Stimulated activated CD8-positive, alpha-beta memory T cell treated with anti-CD3 and anti-CD28 coated beads, Interleukin-2, amount 100 ng/mL, for 1 hour (primary cell): Measurements from ENCODE around the gene USP17L10.
"Not testable (repeated sequence)": the region's sequence is repeated elsewhere in the genome, so short reads cannot be mapped to it uniquely, and the experiment has no call there.

Source experiments
- DNase-seq, 2 donors: peaks; one replicate each; pipeline ENCODE4 v3.0.0-alpha.2; 2020; ENCODE audit warnings: low read depth in 2 of 2

The USP17L10 gene, protein sequence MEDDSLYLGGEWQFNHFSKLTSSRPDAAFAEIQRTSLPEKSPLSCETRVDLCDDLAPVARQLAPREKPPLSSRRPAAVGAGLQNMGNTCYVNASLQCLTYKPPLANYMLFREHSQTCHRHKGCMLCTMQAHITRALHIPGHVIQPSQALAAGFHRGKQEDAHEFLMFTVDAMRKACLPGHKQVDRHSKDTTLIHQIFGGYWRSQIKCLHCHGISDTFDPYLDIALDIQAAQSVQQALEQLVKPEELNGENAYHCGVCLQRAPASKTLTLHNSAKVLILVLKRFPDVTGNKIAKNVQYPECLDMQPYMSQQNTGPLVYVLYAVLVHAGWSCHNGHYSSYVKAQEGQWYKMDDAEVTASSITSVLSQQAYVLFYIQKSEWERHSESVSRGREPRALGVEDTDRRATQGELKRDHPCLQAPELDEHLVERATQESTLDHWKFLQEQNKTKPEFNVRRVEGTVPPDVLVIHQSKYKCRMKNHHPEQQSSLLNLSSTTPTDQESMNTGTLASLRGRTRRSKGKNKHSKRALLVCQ

DNA sequence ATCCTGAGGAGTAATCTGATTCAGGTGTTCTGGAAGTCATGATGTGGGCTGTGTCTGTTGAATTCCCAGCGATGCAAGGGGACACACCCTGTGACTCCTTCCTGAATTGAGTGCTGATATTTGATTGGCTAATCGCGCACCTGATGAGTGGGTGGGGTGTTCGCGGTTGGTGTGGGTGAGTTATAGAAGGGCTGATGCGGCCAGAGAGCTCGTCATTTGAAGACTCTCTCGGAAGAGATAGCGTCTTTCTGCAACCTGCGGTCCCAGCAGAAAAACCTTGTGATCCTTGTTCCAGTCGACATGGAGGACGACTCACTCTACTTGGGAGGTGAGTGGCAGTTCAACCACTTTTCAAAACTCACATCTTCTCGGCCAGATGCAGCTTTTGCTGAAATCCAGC is at the start of gene USP17L10:
Gene USP17L10, plus strand, starts transcription at position 301 of the 400 bp plus-strand sequence. Its CDS starts 0 bp downstream, at position 301.
- not testable (repeated sequence) for DNase-seq

DNA sequence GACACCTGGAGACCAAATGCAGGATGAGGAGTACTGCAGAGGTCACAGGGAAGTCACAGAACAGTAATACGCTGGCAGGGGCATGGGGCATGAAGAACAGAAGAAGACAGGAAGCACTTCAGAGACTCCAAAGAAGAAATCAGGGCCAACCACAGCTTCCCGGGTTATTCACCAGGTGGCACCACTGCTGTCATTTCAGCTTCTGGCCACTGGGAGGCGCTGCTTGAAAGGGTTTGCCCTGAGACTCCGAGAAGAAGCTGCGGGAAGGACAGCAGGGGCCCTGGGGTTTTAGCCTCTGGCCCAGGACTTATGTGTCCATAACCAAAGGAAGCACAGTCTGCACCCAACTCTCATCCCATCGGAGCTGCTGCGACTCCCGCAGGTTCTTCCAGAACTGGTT is 44.5 kb upstream of the USP17L10 start:
- DNase-seq, result not testable (repeated sequence)

DNA sequence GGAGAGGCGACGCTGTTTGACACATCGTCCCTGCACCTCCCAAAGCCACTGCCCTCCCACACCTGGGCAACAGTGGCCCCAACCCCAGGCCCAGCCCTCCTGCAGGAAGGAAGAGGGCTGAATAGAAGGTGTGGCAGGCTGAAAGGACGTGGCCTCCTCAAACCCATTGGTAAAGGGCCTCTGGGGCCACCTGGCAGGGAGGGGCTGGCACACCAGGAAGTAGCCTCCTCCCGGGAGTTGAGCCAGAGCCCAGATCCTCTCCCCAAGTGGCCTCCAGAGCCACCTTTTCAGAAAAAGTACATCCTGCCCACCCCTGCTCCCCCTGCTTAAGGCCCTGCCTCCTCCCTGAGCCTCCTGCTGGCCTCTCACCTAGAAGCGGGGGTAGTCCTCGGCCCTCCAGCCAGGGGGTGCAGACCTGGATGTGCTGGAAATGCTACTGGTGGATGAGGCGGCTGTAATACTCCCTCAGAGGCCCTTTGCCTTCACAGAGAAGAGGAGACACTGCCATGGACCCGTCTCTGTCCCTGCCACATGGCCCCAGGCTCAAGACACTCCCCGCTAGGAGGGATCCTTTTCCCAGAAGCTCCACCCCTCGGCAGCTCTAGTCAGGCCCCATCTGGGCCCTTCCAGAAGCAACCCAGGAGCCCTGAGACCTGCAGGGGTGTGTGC is 40.5 kb upstream of the USP17L10 start, which contains the start of gene FAM90A26:
Gene FAM90A26, plus strand, starts transcription at position 619 of the 669 bp plus-strand sequence. CDS start 2,764 bp downstream, outside the sequence.
- DNase-seq, result not testable (repeated sequence)

DNA sequence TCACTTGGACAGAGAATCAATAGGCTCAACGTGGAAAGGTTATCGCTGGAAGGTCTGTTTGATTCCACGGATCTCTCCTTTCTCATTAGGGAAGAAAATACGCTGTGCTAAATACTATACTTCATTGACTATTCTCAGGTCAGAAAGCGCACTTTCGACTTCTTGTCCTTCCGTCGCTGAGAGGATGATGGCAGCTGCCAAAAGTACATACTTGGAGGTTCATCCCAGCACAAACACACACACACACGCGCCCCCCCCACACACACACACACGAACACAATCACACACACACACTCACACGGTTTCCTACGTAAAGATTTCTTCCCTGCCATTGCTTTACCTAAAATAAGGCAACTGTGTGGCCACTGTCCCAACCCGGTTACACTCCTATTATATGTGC is 4.2 kb downstream of the USP17L10 start:
- not testable (repeated sequence) for DNase-seq

DNA sequence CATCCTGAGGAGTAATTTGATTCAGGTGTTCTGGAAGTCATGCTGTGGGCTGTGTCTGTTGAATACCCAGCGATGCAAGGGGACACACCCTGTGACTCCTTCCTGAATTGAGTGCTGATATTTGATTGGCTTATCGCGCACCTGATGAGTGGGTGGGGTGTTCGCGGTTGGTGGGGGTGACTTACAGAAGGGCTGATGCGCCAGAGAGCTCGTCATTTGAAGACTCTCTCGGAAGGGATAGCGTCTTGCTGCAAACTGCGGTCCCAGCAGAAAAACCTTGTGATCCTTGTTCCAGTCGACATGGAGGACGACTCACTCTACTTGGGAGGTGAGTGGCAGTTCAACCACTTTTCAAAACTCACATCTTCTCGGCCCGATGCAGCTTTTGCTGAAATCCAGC is 4.6 kb downstream of the USP17L10 start, which contains the start of gene USP17L11:
Gene USP17L11, plus strand, starts transcription at position 301 of the 400 bp plus-strand sequence. Its CDS starts 0 bp downstream, at position 301.
- DNase-seq, result not testable (repeated sequence)

DNA sequence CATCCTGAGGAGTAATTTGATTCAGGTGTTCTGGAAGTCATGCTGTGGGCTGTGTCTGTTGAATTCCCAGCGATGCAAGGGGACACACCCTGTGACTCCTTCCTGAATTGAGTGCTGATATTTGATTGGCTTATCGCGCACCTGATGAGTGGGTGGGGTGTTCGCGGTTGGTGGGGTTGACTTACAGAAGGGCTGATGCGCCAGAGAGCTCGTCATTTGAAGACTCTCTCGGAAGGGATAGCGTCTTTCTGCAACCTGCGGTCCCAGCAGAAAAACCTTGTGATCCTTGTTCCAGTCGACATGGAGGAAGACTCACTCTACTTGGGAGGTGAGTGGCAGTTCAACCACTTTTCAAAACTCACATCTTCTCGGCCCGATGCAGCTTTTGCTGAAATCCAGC is 9.4 kb downstream of the USP17L10 start, which contains the start of gene USP17L12:
Gene USP17L12, plus strand, starts transcription at position 301 of the 400 bp plus-strand sequence. Its CDS starts 0 bp downstream, at position 301.
- DNase-seq, result not testable (repeated sequence)

DNA sequence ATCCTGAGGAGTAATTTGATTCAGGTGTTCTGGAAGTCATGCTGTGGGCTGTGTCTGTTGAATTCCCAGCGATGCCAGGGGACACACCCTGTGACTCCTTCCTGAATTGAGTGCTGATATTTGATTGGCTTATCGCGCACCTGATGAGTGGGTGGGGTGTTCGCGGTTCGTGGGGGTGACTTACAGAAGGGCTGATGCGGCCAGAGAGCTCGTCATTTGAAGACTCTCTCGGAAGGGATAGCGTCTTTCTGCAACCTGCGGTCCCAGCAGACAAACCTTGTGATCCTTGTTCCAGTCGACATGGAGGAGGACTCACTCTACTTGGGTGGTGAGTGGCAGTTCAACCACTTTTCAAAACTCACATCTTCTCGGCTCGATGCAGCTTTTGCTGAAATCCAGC is 14.1 kb downstream of the USP17L10 start, which contains the start of gene USP17L13:
Gene USP17L13, plus strand, starts transcription at position 301 of the 400 bp plus-strand sequence. Its CDS starts 0 bp downstream, at position 301.
- not testable (repeated sequence) for DNase-seq

DNA sequence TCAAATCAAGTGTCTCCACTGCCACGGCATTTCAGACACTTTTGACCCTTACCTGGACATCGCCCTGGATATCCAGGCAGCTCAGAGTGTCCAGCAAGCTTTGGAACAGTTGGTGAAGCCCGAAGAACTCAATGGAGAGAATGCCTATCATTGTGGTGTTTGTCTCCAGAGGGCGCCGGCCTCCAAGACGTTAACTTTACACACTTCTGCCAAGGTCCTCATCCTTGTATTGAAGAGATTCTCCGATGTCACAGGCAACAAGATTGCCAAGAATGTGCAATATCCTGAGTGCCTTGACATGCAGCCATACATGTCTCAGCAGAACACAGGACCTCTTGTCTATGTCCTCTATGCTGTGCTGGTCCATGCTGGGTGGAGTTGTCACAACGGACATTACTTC is 19.8 kb downstream of the USP17L10 start:
- not testable (repeated sequence) for DNase-seq

DNA sequence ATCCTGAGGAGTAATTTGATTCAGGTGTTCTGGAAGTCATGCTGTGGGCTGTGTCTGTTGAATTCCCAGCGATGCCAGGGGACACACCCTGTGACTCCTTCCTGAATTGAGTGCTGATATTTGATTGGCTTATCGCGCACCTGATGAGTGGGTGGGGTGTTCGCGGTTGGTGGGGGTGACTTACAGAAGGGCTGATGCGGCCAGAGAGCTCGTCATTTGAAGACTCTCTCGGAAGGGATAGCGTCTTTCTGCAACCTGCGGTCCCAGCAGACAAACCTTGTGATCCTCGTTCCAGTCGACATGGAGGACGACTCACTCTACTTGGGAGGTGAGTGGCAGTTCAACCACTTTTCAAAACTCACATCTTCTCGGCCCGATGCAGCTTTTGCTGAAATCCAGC is 23.6 kb downstream of the USP17L10 start, which contains the start of gene USP17L15:
Gene USP17L15, plus strand, starts transcription at position 301 of the 400 bp plus-strand sequence. Its CDS starts 0 bp downstream, at position 301.
- DNase-seq, result not testable (repeated sequence)

DNA sequence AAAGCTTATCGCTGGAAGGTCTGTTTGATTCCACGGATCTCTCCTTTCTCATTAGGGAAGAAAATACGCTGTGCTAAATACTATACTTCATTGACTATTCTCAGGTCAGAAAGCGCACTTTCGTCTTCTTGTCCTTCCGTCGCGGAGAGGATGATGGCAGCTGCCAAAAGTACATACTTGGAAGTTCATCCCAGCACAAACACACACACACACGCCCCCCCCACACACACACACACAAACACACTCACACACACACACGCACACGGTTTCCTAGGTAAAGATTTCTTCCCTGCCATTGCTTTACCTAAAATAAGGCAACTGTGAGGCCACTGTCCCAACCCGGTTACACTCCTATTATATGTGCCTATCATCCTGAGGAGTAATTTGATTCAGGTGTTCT is 28.0 kb downstream of the USP17L10 start:
- not testable (repeated sequence) for DNase-seq

DNA sequence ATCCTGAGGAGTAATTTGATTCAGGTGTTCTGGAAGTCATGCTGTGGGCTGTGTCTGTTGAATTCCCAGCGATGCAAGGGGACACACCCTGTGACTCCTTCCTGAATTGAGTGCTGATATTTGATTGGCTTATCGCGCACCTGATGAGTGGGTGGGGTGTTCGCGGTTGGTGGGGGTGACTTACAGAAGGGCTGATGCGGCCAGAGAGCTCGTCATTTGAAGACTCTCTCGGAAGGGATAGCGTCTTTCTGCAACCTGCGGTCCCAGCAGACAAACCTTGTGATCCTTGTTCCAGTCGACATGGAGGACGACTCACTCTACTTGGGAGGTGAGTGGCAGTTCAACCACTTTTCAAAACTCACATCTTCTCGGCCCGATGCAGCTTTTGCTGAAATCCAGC is 33.1 kb downstream of the USP17L10 start, which contains the start of gene USP17L17:
Gene USP17L17, plus strand, starts transcription at position 301 of the 400 bp plus-strand sequence. Its CDS starts 0 bp downstream, at position 301.
- DNase-seq, result not testable (repeated sequence)

DNA sequence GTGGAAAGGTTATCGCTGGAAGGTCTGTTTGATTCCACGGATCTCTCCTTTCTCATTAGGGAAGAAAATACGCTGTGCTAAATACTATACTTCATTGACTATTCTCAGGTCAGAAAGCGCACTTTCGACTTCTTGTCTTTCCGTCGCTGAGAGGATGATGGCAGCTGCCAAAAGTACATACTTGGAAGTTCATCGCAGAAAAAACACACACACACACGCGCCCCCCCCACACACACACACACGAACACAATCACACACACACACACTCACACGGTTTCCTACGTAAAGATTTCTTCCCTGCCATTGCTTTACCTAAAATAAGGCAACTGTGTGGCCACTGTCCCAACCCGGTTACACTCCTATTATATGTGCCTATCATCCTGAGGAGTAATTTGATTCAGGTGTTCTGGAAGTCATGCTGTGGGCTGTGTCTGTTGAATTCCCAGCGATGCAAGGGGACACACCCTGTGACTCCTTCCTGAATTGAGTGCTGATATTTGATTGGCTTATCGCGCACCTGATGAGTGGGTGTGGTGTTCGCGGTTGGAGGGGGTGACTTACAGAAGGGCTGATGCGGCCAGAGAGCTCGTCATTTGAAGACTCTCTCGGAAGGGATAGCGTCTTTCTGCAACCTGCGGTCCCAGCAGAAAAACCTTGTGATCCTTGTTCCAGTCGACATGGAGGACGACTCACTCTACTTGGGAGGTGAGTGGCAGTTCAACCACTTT is 37.7 kb downstream of the USP17L10 start, which contains the start of gene USP17L18:
Gene USP17L18, plus strand, starts transcription at position 678 of the 728 bp plus-strand sequence. Its CDS starts 0 bp downstream, at position 678.
- not testable (repeated sequence) for DNase-seq

DNA sequence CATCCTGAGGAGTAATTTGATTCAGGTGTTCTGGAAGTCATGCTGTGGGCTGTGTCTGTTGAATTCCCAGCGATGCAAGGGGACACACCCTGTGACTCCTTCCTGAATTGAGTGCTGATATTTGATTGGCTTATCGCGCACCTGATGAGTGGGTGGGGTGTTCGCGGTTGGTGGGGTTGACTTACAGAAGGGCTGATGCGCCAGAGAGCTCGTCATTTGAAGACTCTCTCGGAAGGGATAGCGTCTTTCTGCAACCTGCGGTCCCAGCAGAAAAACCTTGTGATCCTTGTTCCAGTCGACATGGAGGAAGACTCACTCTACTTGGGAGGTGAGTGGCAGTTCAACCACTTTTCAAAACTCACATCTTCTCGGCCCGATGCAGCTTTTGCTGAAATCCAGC is 42.6 kb downstream of the USP17L10 start, which contains the start of gene USP17L19:
Gene USP17L19, plus strand, starts transcription at position 301 of the 400 bp plus-strand sequence. Its CDS starts 0 bp downstream, at position 301.
- not testable (repeated sequence) for DNase-seq

DNA sequence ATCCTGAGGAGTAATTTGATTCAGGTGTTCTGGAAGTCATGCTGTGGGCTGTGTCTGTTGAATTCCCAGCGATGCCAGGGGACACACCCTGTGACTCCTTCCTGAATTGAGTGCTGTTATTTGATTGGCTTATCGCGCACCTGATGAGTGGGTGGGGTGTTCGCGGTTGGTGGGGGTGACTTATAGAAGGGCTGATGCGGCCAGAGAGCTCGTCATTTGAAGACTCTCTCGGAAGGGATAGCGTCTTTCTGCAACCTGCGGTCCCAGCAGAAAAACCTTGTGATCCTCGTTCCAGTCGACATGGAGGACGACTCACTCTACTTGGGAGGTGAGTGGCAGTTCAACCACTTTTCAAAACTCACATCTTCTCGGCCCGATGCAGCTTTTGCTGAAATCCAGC is 47.4 kb downstream of the USP17L10 start, which contains the start of gene USP17L20:
Gene USP17L20, plus strand, starts transcription at position 301 of the 400 bp plus-strand sequence. Its CDS starts 0 bp downstream, at position 301.
- DNase-seq, result not testable (repeated sequence)
